HG03342 (cell line): ENCODE data around the gene HSD17B2.

Source experiments
- ATAC-seq: cut with Tn5 transposase; IDR thresholded peaks from one replicate; pipeline ENCODE4 v1.9.1; 2021; ENCODE audit warnings: mild to moderate bottlenecking, moderate library complexity; ENCODE audit not compliant: unreplicated experiment

Gene HSD17B2

GRCh38 chr16:82047374-82047773, 12.3 kb downstream of the HSD17B2 start:
- no peak for ATAC-seq

GRCh38 chr16:82047787-82048186, 12.7 kb downstream of the HSD17B2 start:
- ATAC-seq, result no peak

DNA sequence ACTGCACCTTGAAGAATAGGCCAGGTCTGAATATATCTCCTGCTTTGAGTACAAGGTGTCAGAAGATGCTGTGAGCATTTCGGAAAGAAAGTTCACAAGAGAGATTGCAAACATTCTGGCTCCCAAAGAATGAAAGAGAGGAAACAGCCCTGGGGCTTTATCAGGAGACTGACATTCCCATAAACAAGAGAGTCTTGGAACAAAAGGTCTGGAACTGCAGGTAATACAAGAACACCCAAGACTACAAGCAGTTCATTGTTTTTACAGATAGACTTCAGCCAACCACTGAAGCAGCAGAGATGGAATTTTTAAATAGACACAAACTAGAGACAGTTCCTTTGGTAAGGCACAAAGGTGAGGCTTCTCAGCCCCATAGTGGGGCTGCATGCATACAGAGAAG, 14.4 kb downstream of the HSD17B2 start:
- no peak for ATAC-seq

GRCh38 chr16:82050506-82050905, 15.5 kb downstream of the HSD17B2 start:
- ATAC-seq, result no peak

GRCh38 chr16:82050909-82051357, 15.9 kb downstream of the HSD17B2 start:
- no peak for ATAC-seq

DNA sequence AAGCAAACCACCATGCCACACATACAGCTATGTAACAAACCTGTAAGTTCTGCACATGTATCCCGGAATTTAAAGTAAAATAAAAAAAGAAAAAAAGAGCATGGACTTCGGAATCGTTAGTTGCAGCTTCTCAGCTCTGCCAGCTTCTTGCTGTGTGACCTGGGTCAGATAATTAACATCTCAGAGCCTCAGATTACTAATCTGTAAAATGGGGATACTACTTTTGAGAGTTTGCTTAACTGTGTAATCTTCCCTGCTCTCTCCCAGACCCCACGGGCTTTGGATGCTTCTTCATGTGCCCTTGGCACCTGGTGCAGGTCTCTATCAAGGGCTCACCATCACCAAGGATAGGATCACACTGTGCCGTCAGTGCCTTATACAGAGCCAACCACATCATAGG, 16.6 kb downstream of the HSD17B2 start:
- ATAC-seq, result no peak

DNA sequence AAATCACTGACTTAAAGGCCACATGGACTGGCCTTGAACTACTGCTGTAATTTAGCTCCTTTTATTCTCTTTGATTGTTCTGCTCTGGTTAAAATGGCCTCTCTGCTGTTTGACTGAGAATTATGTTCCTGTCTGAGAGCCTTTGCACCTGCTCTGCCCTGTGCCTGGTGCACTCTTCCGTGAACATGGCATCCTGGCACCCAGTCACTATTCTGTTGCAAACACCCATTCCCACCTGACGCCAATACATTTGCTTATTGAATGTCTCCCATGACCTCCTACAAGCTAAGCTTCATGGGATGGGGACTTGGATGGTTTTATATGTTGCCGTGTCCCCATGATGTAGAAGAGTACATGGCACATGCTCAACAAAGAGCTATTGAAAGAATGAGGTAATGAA, 20.1 kb downstream of the HSD17B2 start:
- no peak for ATAC-seq

DNA sequence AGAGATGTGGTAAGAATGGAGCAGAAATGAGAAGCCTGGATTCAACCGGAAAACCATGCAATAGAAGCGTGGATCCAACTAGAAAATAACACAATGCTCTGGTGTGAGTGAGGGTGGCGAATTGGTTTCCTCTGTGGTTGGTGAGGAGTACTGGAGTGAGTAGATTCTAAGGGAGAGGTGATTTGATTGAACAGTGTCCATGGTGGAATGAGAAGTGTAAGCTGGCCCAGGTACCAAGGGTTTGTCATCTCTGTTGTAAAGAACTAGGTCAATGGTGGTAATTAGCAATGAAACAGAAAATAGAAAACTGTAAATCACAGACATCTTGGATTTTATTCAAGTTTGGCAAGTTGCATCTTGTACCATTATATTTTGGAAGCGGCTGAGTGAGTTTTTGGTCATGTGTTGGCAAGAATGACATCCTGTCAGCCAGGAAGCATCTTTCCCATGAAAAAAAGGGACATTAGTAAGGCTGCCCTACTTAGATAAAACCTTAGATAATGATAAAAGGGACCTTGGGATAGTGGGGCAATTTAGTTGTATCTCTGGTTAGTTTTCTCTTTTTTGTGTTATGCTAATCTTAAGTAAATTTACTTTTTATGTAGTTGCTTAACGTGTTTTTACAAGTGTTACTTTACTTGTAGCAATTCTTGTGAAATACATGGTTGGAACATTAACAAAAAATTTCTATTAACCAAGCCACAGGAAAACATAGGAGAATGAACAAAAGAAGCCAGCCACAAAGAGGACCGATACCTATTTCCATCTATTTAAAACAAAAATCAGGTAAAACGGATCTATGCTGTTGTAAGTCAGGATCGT, 20.9 kb downstream of the HSD17B2 start:
- no peak for ATAC-seq

DNA sequence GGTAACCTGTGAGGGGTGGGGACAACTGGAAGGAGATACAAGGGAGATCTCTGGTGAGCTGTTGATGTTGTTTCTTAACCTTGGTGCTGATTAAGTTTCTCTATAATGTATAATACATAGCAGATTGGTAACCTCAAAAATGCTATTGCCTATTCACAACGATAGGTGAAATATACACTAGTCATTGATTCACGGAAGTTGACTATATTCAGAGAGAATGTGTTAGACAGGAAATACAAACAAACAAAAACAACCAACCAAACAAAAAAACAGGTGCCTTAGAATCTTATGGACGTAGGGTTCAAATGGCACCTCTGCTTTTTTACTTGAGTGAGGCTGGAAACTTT, 21.5 kb downstream of the HSD17B2 start:
- ATAC-seq, result no peak

DNA sequence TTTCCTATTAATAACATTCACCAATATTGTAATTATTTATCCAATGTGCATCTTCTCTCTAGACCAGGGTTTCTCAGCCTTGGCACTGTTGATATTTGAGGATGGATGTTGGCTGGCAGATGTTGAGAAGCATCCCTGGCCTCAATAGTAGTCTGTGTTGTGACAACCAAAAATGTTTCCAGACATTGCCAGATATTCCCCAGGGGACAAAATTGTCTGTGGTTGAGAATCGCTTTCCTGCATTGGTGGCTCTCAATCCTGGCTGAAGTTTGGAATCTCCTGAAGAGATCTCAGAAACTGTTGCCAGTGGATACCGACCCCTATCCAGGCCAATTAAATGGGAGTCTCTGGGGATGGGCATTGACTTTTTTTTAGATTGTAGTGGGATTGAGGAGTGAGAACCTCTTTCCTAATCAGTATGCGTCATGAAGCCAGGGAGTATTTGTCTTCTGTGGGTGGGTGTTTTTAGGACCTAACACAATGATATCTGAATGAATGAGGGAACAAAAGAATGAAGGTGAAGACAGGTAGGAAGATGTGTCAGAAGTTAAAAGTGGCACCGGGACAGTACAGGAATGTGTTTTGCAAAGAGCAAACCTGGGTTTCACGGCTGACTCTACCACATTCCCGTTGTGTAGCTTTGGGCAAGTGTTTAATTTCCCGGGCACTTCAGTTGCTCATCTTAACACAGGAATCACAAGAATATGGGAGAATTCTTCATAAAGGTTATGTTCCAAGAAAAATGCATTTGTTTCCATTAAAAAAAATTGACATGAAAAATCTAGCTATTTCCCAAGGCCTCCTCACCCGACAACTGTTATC, 24.3 kb downstream of the HSD17B2 start:
- no peak for ATAC-seq

GRCh38 chr16:82059983-82060421, 24.9 kb downstream of the HSD17B2 start:
- no peak for ATAC-seq

GRCh38 chr16:82061861-82062525, 26.9 kb downstream of the HSD17B2 start:
- no peak for ATAC-seq

GRCh38 chr16:82062645-82063058, 27.6 kb downstream of the HSD17B2 start:
- no peak for ATAC-seq

DNA sequence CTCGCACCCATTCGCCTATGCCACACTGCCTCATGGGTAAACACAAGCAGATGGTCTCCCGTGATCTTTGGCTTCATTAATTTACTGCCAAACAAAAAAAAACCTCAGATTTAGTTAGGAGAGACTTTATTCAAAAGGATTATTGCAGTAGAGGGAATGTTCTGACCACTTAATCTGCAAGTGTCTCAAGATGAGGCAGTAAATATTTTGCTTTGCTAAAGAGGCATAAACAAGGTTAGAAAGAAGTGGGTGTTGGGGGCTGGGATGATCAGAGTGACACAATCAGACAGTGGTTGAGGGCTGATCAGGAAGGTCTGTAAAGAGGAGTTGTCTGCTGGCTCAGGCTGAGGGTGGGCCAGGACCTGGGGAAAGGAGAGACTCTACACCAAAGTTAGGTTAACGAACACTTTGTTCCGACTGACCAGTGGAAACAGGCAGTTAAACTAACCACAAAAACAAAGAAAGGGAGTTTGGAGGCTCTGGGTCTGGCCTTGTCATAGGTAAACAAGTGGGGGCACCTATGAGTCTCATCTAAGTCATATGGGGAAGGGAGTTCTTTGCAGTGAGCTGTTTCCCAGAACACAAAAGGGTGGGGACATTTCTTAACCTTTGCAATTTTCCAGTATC, 28.5 kb downstream of the HSD17B2 start:
- no peak for ATAC-seq

DNA sequence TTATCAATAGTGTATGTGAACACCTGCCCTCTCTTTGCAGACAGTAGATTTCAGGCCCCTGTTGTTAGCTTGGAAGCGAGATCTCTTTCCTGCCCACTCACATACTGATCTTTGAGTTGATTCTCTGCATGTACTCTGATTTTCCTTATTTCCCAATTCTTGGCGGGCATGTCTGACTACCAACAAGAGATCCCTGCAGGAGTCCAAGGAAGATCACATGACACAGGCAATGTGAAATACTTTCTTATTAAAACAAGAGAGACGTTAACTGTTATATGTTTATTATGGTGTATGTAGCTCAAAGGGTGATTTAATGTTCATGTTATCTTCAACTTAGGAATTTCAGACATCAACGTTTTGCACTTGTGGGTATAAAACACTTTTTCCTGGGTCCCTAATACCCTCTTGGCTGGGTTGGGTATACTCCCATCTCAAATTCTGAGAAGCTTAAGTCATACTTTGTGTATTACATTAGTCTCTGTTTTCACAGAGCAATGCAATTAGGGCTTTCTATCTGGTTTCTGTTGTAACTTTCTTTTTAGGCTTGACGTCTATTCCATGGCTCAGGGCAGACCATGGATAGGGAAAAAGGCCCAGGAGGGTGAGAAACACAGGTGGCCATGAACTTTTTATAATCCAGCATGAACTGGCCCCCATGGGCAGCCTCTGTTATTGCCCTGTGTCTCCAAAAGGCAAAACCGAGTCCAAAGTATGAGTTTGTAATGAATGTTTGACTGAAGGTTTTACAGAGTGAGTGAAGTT, 32.2 kb downstream of the HSD17B2 start:
- no peak for ATAC-seq

DNA sequence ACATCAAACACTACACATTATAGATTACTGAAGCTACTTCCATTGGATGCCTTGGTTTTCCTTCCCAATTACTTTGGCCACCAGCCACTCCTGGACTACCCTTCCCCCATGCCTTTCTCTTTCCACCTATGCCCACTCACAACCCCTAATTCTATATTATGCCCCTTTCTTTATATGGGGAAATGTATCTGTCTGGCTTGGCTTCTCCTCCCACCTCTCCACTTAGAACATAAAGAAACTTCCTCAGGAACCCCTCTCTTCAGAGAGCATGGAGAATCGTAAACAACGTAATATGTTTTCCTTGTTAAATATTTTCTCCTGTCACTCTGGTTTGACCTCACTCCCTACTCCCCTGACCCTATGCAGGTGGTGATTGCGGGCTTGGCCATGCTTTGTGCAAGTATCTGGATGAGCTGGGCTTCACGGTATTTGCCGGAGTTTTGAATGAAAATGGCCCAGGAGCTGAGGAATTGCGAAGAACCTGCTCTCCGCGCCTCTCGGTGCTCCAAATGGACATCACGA, 32.8 kb downstream of the HSD17B2 start:
- ATAC-seq, result no peak

- ATAC-seq, result no peak
Measured at GRCh38 chr16:82070656-82071369, 35.8 kb downstream of the HSD17B2 start.

DNA sequence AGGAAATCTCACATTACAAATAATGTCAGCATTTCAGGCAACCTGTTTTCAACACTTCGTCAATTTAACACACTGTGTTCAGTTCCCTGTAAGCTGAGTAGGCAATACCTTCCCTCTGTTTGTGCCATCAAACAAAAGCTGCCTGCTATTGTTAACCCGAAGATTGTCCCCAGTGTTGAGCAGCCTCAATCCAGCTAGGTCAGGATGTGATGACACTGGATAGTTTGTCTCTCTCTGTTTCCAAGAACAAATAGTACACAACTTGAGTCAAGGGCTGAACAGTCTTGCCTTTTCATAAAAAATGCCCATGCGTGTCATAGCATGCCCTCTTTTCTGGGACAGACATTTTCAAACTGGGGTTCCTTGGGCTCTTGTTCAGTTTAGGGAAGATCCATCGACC, 36.4 kb downstream of the HSD17B2 start:
- no peak for ATAC-seq

DNA sequence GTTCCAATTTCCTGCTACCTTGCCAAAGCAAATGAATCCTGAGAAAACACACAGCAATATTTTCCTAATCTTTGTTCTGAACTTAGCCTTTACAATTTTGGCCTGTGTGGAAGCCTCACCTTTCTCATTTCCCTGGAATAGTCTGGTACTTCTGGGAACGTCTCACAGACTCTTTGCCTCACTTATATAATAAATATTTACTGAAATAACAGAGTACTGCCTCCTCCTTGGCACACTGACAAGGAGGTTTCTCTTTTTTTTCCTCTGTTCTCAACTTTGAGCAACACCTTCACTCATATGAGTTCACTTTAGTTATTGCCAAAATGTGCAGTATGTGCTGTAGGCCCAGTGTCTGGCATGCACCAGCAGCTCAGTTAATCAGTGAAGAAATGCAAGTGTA, 37.3 kb downstream of the HSD17B2 start:
- no peak for ATAC-seq
